ENCODE results near the gene MAP2K1.

Gene MAP2K1

DNA sequence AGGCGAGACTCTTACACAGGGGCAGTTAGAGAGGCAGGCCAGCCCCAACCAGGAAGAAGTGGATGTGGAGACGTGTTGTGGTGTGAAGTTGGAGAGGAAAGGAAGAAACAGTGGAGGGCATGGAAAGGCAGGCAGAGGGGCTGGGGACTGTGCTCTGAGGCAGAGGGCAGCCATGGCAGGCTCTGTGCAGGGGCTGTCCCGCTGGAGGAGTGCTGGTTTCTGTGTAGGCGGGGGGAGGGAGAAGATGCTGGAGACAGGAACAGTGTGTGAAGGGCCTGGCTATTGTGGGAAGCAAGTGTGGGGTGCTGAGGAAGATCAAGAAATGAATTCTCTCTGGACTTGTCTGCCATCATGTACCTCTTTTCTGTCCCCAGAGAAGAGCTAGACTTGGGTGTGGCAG lies 89.8 kb downstream of the MAP2K1 start:
- Histone ChIP-seq H3K4me1 (ENCODE audit: control insufficient read depth, insufficient read depth, low read length, poor library complexity, severe bottlenecking) (peaks cover 42% of the 10 kb centered on the region), H3K27ac (ENCODE audit: low read depth, low read length, severe bottlenecking) (no peak overlapping the region), H3K36me3 (ENCODE audit: control insufficient read depth, insufficient read depth, low read length) (peaks cover 13% of the 10 kb centered on the region), H3K9me3 (ENCODE audit: control insufficient read depth, low read length) (no peaks in the 10 kb centered on the region), H3K4me3 (ENCODE audit: extremely low read depth, insufficient read depth, low read length, poor library complexity, severe bottlenecking) (no peak overlapping the region)
- WGBS, 2 experiments (ENCODE audit: insufficient coverage in 2 of 2) = 82 to 93% methylated on average over 3 to 4 of the region's 4 CpGs

GRCh38 chr15:66477011-66477410 lies 90.3 kb downstream of the MAP2K1 start:
- WGBS, 2 experiments (ENCODE audit: insufficient coverage in 2 of 2) = 71 to 100% methylated on average over 1 to 2 of the region's 2 CpGs
- Histone ChIP-seq H3K4me3 (ENCODE audit: extremely low read depth, insufficient read depth, low read length, poor library complexity, severe bottlenecking) (no peak overlapping the region), H3K27ac (ENCODE audit: low read depth, low read length, severe bottlenecking) (no peak overlapping the region), H3K36me3 (ENCODE audit: control insufficient read depth, insufficient read depth, low read length) (peaks cover 17% of the 10 kb centered on the region), H3K9me3 (ENCODE audit: control insufficient read depth, low read length) (no peaks in the 10 kb centered on the region), H3K4me1 (ENCODE audit: control insufficient read depth, insufficient read depth, low read length, poor library complexity, severe bottlenecking) (peaks cover 38% of the 10 kb centered on the region)

- Histone ChIP-seq H3K9me3 (ENCODE audit: control insufficient read depth, low read length) (no peaks in the 10 kb centered on the region), H3K4me3 (ENCODE audit: extremely low read depth, insufficient read depth, low read length, poor library complexity, severe bottlenecking) (no peak overlapping the region), H3K36me3 (ENCODE audit: control insufficient read depth, insufficient read depth, low read length) (peaks cover 36% of the 10 kb centered on the region), H3K4me1 (ENCODE audit: control insufficient read depth, insufficient read depth, low read length, poor library complexity, severe bottlenecking) (peaks cover 11% of the 10 kb centered on the region), H3K27ac (ENCODE audit: low read depth, low read length, severe bottlenecking) (no peak overlapping the region)
- 93% methylated on average over 4 of the region's 6 CpGs; no CpG with 5 or more reads in 1 of the 2 experiments for WGBS, 2 experiments (ENCODE audit: insufficient coverage in 2 of 2)
These were observed 93.6 kb downstream of the MAP2K1 start for GRCh38 chr15:66480267-66480666.

DNA sequence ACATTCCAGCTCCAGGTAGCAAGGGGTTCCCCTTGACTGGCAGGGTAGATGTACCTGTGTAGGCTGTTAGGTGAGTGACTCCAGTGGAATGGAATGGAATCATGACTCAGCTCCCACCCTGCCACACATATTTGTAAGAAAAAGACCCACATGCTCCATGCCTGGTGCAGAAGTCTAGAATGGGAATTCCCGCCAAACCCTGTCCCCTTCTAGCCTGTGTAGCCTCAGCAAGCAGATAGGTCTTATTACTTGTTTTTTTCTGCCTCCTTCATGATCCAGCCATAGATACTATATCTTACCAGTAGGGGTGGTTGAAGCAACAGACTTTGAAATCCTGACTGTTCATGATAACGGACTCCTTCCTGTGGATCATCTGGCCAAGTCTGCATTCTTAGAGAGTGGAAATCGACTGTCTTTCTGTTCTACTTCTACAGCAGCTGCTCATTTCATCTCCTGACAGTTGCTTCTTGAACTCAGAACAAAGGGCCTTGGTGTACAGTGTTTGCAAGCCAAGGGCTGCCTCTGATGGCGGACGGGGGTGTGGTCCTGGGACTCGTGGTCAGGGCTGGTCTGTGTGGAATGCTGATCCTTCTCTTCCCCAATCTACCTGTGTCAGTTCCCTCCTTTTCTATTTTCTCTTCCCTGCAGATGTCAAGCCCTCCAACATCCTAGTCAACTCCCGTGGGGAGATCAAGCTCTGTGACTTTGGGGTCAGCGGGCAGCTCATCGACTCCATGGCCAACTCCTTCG lies 94.6 kb downstream of the MAP2K1 start:
- Histone ChIP-seq H3K27ac (ENCODE audit: low read depth, low read length, severe bottlenecking) (no peak overlapping the region), H3K9me3 (ENCODE audit: control insufficient read depth, low read length) (no peaks in the 10 kb centered on the region), H3K4me1 (ENCODE audit: control insufficient read depth, insufficient read depth, low read length, poor library complexity, severe bottlenecking) (peaks cover under 1% of the 10 kb centered on the region), H3K4me3 (ENCODE audit: extremely low read depth, insufficient read depth, low read length, poor library complexity, severe bottlenecking) (no peak overlapping the region), H3K36me3 (ENCODE audit: control insufficient read depth, insufficient read depth, low read length) (peaks cover 46% of the 10 kb centered on the region)
- 90 to 95% methylated on average over 7 to 8 of the region's 10 CpGs for WGBS, 2 experiments (ENCODE audit: insufficient coverage in 2 of 2)

DNA sequence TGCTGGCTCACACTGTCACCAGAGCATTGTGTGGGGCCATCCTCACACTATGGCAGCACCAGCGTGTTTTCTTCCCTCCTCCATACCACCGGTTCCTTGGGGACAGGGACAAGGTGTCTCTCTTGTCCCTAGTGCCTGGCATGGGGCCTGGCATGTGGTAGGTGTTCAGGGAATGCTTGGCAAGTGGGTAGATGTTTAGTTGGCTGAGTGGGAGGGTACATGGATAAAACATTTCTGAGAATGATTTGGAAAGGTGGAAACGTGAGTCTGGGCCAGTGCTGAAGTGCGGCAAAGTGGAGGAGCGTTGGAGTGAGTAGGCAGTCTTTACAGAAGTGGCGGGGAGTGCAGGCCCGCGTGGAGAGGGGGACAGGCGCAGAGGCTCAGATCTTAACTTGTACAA lies 95.8 kb downstream of the MAP2K1 start:
- whole genome bisulfite sequencing, 2 experiments (ENCODE audit: insufficient coverage in 2 of 2) = 93 to 96% methylated on average over 4 to 7 of the region's 9 CpGs
- Histone ChIP-seq H3K4me3 (ENCODE audit: extremely low read depth, insufficient read depth, low read length, poor library complexity, severe bottlenecking) (no peak overlapping the region), H3K36me3 (ENCODE audit: control insufficient read depth, insufficient read depth, low read length) (peaks cover 59% of the 10 kb centered on the region), H3K9me3 (ENCODE audit: control insufficient read depth, low read length) (no peaks in the 10 kb centered on the region), H3K4me1 (ENCODE audit: control insufficient read depth, insufficient read depth, low read length, poor library complexity, severe bottlenecking) (no peaks in the 10 kb centered on the region), H3K27ac (ENCODE audit: low read depth, low read length, severe bottlenecking) (no peak overlapping the region)

DNA sequence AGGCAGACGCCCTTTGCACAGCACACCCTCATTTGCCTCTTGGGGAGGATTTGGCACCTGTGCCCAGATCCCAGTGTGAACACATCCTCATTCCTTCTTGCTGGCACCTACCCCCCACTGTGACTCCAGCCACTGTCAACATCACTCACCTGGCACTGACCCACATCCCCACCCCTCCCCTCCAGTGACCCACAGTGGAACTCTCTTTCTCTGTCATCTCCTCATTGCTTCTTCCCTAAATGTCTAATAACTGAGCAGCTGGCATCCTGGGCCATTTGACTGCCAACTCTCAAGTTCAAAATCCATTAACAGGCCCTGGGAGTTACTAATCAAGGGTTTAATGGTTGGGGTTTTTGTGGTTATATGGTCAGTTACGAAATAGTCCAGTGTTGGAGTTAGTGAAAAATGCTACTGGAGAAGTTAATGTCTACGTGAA lies 96.4 kb downstream of the MAP2K1 start:
- 78 to 97% methylated on average over 2 of the region's 3 CpGs for WGBS, 2 experiments (ENCODE audit: insufficient coverage in 2 of 2)
- no peak overlapping the region for H3K4me3 ChIP-seq (ENCODE audit: extremely low read depth, insufficient read depth, low read length, poor library complexity, severe bottlenecking)
- H3K36me3 ChIP-seq (ENCODE audit: control insufficient read depth, insufficient read depth, low read length) = peaks cover 65% of the 10 kb centered on the region
- H3K27ac ChIP-seq (ENCODE audit: low read depth, low read length, severe bottlenecking) = no peak overlapping the region
- H3K9me3 ChIP-seq (ENCODE audit: control insufficient read depth, low read length) = no peaks in the 10 kb centered on the region
- no peaks in the 10 kb centered on the region for H3K4me1 ChIP-seq (ENCODE audit: control insufficient read depth, insufficient read depth, low read length, poor library complexity, severe bottlenecking)

GRCh38 chr15:66484539-66485112 lies 97.9 kb downstream of the MAP2K1 start:
- Histone ChIP-seq H3K27ac (ENCODE audit: low read depth, low read length, severe bottlenecking) (no peak overlapping the region), H3K36me3 (ENCODE audit: control insufficient read depth, insufficient read depth, low read length) (peaks cover 74% of the 10 kb centered on the region), H3K4me1 (ENCODE audit: control insufficient read depth, insufficient read depth, low read length, poor library complexity, severe bottlenecking) (no peaks in the 10 kb centered on the region), H3K4me3 (ENCODE audit: extremely low read depth, insufficient read depth, low read length, poor library complexity, severe bottlenecking) (no peak overlapping the region), H3K9me3 (ENCODE audit: control insufficient read depth, low read length) (no peaks in the 10 kb centered on the region)
- 92 to 100% methylated on average over 4 to 5 of the region's 5 CpGs for WGBS, 2 experiments (ENCODE audit: insufficient coverage in 2 of 2)

DNA sequence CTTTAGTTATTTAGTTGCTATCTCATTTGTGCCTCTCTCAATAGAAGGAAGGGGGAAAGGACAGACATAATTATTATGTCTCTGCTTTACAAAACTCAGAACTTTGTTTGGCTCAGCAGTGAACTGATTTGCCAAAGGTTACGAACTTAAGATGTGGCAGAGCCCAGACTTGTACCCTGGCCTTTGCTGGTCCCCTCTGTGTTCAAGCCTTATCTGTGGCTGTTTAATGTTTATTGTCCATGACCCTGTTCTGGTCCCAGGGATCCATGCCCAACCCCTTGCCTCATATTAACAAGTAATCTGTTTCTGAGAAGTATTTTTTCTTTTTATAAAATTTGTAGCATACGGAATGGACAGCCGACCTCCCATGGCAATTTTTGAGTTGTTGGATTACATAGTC lies 100.2 kb downstream of the MAP2K1 start:
- Histone ChIP-seq H3K9me3 (ENCODE audit: control insufficient read depth, low read length) (no peaks in the 10 kb centered on the region), H3K4me1 (ENCODE audit: control insufficient read depth, insufficient read depth, low read length, poor library complexity, severe bottlenecking) (no peaks in the 10 kb centered on the region), H3K36me3 (ENCODE audit: control insufficient read depth, insufficient read depth, low read length) (peaks cover 89% of the 10 kb centered on the region), H3K27ac (ENCODE audit: low read depth, low read length, severe bottlenecking) (no peak overlapping the region), H3K4me3 (ENCODE audit: extremely low read depth, insufficient read depth, low read length, poor library complexity, severe bottlenecking) (no peak overlapping the region)
- WGBS, 2 experiments (ENCODE audit: insufficient coverage in 2 of 2) = 92% methylated on average over 1 of the region's 3 CpGs; no CpG with 5 or more reads in 1 of the 2 experiments

DNA sequence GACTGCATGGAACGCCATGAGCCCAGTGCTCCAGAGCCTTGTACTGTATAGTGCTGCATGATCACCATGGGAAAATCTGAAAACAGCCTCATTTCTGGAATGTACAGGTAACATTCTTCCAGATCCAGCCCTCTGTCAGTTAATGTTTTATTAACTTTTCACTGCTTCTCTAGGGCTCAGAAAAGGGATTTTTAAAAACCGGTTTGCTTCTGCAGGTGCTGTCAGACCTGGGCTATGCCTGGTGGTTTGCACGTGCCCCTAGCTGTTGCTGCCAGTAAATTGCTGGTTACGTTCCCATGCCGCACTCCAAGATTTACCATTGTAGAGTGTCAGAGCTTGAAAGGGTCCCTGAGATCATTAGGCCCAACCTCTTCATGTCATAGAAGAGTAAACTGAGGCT lies 101.8 kb downstream of the MAP2K1 start:
- 91 to 95% methylated on average over 5 of the region's 5 CpGs for WGBS, 2 experiments (ENCODE audit: insufficient coverage in 2 of 2)
- H3K27ac ChIP-seq (ENCODE audit: low read depth, low read length, severe bottlenecking) = no peak overlapping the region
- H3K4me1 ChIP-seq (ENCODE audit: control insufficient read depth, insufficient read depth, low read length, poor library complexity, severe bottlenecking) = no peaks in the 10 kb centered on the region
- H3K9me3 ChIP-seq (ENCODE audit: control insufficient read depth, low read length) = no peaks in the 10 kb centered on the region
- H3K4me3 ChIP-seq (ENCODE audit: extremely low read depth, insufficient read depth, low read length, poor library complexity, severe bottlenecking) = no peak overlapping the region
- H3K36me3 ChIP-seq (ENCODE audit: control insufficient read depth, insufficient read depth, low read length) = peaks cover 91% of the 10 kb centered on the region

GRCh38 chr15:66489179-66489791 lies 102.6 kb downstream of the MAP2K1 start:
- Histone ChIP-seq H3K4me1 (ENCODE audit: control insufficient read depth, insufficient read depth, low read length, poor library complexity, severe bottlenecking) (no peaks in the 10 kb centered on the region), H3K9me3 (ENCODE audit: control insufficient read depth, low read length) (no peaks in the 10 kb centered on the region), H3K4me3 (ENCODE audit: extremely low read depth, insufficient read depth, low read length, poor library complexity, severe bottlenecking) (no peak overlapping the region), H3K27ac (ENCODE audit: low read depth, low read length, severe bottlenecking) (no peak overlapping the region), H3K36me3 (ENCODE audit: control insufficient read depth, insufficient read depth, low read length) (peaks cover 94% of the 10 kb centered on the region)
- WGBS, 2 experiments (ENCODE audit: insufficient coverage in 2 of 2) = 89 to 99% methylated on average over 6 of the region's 6 CpGs

DNA sequence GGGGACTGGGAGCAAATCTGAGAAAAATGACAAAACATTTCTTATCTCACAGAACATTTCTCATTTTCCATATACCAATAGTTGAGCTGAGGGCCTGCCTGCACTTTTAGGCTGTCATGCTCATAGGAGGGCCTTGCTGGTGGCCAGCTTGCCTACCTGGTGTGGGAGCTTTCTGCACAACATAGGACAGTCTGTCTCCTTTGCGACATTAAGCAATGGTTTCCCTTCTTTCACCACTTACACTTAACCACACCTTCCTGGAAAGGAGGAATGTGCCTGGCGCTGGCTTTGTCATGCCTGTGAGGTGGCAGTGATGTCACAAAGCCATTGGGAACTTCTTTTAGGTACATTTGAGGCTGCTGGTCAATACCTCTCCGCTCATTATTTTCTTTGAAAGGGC lies 105.1 kb downstream of the MAP2K1 start:
- H3K27ac ChIP-seq (ENCODE audit: low read depth, low read length, severe bottlenecking) = no peak overlapping the region
- WGBS, 2 experiments (ENCODE audit: insufficient coverage in 2 of 2) = 100% methylated on average over 2 of the region's 3 CpGs
- no peaks in the 10 kb centered on the region for H3K9me3 ChIP-seq (ENCODE audit: control insufficient read depth, low read length)
- H3K4me3 ChIP-seq (ENCODE audit: extremely low read depth, insufficient read depth, low read length, poor library complexity, severe bottlenecking) = no peak overlapping the region
- H3K36me3 ChIP-seq (ENCODE audit: control insufficient read depth, insufficient read depth, low read length) = peaks cover 92% of the 10 kb centered on the region
- H3K4me1 ChIP-seq (ENCODE audit: control insufficient read depth, insufficient read depth, low read length, poor library complexity, severe bottlenecking) = no peaks in the 10 kb centered on the region

Measured in mesodermal cell (in vitro differentiated cells).